Left forelimb (tissue), 1 donor: Measurements from ENCODE around the gene PCGF3.
"Not testable (repeated sequence)": the region's sequence is repeated elsewhere in the genome, so short reads cannot be mapped to it uniquely, and the experiment has no call there.

Experiments
- DNase-seq: peaks from one replicate; pipeline ENCODE4 v3.0.0-alpha.2; 2018; ENCODE audit warnings: low spot score

The PCGF3 gene

DNA sequence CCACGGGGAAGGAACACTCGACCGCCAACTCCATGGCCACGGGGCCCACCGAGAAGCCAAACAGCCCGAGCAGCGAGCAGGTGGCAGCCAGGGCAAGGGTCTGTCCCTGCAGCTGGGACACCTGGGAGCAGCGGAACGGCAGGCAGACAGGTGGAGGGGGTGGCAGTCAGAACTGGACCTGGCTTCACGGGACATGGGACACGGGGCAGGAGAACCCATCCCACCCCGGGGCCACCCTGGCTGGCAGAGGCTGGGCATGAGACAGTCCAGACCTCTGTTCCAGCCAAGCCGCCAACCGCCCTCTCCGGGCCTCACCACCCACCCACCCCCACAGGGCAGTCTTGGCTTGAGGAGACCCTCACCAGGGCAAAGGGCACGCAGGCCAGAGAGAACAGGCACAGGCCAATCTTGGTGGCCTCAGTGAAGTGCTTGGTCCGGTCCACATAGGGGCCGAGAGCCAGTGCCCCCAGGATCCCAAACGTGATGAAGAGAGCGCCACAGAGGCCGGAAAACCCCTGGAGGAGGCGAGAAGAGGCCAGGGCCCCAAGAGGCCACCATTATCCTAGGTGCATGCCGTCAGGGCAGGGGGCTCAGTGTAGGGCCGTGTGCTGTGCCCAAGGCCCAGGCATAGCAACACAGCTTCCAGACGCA, 22.3 kb upstream of the PCGF3 start:
- peak; percentile 65 for DNase-seq

DNA sequence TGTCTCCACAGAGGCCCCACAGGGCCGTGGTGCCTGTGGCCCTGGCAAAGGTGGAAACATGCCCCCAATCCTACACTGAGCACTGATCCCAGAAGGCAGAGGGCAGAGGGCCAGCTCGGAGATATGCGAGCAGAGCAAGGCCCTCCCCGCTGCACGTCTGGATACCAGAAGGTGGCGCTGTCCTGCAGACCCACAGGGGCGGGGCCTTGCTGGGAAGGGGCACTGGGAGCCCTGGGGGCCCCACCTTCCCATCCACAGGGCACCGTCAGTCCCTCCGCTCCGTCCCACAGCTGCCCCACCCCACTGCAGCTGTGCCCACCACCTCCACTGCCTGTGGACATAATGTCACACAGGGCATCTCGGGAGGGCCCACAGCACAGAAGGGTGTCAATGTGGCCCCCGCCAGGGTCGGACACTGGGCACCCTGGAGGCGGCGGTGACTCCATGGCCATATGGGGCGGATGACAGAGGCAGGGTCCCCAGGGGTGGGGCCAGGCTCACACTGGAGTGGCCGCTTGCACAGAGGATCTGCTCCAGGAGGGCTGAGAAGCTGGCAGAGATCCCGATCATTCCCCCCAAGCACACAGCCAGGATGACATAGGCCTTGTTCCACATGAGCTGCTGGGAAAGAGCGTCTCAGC, 21.5 kb upstream of the PCGF3 start:
- peak; percentile 72 for DNase-seq

DNA sequence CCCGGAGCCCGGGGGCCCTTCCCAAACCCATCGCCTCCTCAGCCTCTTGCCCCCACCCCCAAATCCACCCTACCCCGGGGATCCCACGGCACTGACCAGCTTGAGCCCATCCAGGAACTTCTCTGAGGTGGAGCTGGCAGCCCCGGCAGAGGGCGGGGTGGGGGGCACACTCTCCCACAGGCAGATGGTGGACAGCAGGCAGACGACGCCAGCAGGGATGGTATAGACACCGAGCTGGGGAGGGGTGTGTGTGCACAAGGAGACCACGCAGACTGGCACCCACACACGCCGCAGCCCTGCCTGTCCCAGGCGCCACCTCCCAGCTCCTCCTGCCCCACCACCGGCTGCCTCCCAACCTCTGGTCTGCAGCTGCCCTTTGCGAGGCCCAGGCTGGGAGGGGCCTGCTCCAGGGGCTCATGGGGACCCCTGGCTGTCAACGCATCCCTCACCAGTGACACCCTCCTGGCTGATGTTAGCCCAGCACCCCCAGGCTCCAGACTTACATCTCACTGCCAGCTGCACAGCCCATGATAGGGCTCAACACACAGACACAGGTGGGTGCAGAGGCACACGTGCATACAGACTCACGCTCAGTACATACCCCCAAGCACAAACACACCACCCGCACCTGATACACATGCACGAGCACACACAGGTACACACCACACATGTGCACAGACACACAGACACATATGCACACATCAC, 20.9 kb upstream of the PCGF3 start:
- peak; percentile 62 for DNase-seq

DNA sequence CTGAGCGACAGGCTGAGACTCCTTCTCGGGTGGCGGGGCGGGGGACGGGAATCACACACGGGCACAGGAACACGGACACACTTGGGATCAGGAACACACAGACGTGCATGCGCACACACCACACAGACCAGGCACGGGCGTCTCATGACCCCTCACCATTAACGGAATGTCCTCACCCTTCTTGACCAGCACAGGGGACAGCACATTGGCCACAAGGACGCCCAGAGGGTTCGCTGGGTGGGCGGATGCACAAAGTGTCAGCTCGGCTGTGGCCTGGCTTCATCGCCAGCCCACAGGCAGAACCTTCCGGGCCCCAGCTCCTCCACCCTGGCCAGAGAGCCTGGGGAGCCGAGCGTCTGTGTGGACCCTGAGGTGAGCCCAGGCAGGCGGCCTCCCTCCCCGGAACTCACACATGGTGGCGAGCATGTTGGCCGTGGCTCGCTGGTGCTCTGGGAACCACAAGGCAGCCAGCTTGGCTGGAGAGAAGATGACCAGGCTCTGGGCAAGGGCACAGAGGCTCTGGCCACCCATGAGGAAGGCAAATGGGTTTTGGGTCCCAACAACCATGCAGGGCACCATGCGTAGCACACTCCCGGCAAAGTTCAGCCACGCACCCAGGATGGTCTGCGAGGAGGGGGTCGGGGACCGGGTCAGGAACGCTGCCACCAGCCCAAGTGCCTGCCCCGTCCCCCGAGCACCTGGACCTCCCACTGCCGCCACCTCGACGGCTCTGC, 19.8 kb upstream of the PCGF3 start:
- DNase-seq: peak; percentile 63

DNA sequence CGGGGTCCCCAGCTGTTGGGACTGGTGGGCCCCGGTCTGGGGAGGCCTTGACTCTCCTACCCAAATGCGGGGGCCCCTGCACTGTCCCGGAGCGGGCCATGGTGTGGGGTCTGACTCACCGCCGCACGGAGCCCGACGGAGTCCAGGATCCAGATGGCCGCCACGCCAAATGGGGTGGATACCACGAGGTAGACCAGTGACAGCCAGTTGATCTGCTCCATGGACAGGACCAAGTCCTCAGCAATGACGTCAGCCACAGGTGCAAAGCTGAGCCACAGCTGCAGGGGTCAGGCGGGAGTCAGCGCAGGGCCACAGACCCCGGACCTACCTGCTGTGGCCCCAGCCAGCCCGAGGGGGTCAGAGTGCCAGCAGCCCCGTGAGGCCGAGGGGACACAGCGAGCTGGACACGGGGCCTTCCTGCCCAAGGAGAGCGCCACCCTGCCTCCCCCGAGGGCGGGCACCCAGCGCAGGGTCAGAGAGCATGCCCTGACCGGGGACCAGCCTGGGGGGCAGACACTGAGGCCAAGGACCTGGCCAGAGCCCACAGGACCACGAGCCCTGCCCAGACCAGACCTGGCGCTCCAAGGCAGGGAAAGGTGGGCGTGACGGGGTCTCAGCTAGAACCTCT, 19.1 kb upstream of the PCGF3 start:
- peak; percentile 60 for DNase-seq

DNA sequence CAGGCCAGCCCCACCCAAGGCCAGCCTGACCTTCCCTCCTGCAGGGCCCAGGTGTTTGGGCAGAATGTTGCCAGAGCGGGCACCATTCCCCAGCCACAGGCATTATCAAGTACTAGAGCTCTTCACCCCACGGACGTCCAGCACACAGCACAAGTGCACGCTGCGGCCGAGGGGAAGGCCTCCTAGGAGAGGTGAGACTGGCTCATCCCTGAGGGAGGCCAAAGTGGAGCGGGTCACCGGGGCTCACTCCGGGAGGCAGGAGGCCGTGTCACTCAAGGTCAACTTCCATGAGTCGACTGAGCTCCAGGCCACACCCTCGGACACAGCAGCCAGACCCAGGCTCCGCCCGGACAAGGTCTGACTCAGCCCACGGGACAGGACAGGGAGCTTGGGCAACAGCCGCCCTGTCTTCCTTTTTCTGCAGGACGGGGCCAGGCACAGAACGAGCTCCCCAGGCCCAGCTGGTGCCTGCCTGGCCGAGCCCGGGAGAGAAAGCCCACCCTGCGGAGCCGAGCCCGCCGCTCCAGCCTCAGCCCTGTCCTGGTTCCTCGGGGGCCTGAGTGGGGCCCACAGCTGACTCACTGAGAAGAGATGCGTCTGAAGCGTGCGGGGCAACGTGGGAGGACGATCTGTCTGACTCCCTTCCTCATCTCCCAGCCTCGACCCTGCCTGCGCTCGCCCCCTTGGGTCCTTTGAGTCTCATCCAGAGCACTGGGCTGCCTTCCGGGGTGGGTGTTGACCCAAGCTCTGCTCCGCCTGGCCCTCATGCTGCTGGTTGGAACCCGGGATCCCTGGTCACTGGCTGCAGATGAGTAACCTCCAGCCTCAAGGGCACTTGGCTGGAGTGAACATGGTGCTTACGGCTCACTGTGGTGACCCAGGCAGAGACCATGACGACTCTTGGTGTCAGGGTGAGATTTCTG, 18.3 kb upstream of the PCGF3 start:
- peak; percentile 66 for DNase-seq

DNA sequence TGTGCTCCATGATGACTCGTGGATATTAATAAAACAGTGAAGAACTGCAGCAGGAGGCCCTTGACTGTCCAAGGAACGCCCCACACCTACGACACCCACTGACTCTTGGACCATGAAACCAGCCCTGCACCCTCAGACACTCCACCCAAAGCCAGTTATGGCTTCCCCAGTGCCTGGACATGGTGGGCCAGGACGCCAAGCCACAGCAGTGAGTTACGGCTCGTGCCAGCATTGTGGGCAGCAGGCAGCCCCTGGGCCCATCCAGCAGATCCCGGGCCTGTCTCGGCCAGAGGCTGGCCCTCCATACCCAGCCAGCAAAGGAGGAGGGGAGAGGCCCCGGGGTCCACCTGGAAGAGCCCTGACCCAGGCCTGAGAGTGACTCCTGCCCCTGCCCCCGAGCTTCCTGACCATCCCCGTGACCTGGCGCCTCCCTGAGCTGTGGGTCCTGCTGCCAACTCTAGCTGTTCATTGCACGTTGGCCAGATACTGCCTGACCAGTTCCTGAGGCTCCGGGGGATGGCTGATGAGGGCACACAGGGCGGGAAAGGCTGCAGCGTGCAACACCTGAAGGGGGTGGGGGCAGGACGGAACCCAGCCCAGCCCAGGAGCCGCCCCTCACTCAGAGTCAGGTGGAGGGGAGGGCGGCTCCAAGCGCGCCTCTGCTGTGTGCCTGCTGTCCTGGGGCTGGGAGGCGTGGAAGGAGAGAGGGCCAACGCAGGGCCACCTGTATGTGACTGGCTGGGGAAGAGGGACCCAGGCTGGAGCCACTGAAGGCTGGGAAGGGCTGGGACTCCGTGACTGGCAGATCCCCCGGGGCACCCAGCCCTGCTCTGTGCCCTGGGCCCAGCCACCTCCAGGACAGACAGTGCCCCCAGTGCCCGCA, 17.4 kb upstream of the PCGF3 start:
- DNase-seq: peak; percentile 62

DNA sequence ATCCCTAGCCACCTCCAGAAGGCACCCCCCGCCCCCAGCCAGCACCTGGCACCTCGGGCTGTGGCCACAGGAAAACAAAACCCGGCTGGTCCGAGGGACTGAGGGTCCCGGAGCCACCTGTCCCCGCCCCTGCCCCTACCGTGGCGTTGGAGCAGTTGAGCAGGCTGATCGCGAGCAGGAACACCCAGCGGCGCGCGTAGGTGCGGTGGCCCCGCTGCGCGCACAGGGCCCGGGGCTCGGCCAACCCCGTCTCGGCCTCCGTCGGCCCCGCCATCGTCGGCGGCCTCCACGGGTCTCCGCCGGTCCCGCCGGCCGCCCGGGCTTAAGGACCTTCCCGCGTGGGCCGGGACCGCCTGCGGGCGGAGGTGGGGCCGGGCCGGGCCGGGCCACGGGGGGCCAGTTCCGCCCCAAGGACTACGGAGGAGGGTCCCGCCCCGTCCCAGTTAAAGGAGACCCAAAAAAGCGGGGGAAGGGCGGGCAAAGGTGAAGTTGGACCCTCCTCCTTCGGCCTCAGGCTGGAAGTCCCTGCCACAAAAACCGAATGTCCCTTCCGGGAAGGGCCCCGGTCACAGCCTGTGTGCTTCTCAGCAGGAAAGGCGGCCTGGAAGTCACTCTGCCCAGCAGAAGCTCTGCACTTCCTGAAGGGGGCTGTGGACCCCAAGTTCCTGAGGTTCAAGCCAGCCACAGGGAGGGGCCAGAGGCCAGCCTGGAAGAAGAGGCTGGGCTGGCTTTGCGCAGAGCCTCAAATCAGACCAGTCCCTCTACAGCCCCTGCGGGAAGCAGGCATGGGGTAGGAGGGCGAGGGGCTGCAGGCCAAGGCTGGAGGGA, 16.6 kb upstream of the PCGF3 start, which contains the start of gene SLC49A3:
TSS of gene SLC49A3 (minus strand) at position 298 of the 828 bp plus-strand sequence. CDS start at position 274, 24 bp downstream.
- peak; percentile 73 for DNase-seq

DNA sequence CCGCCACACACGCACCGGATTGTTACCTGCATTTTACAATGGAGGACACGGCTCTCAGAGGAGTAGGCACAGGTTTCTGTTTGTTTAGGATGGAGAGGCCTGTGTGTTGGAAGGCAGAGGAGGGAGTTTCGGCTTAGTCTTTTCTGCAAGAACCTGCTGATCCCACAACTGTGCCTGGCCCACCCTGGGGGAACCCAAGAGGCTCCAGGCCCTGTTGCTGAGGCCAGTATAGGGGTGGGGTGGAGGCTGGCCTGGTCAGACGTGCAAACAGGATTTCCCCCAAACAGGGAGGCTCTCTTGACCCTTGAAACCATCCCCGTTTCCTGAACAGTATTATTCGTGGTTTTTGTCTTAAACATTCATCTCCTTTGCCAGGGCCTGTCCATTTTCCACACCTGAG, 15.9 kb upstream of the PCGF3 start:
- no peak for DNase-seq

DNA sequence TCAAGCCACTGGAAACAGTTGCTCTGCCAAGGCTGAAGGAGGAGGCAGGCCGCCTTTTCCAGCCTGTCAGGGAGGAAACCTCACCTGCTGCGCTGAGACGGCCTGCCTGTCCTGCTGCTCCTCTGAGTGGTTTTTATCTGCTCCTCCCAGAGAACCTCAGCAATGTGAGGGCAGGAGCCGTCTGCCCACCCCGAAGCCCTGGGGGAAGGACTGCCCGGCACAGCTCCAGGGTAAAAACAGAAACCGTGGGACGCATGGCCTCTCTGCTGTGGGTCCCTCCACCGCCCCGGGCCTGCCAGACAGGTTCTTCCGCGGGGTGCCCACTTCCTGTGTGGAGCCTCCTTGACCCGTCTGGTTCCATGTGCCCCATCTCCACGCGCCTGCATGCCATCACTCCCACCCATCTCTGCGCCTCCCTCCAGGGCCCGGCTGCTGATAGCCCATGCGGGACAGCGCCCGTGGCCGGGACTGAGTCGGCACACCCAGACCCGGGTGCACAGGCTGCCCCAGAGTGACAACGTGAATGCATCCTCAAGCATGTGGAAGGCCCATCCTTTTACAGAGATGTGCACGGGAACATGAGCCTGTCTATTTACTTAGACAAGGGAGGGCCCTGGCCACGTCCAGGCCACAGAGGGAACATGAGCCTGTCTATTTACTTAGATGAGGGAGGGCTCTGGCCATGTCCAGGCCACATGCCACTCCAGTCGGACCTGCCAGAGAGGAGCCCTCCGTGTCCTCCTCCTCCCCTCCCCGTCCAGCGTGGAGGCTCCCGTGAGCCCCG, 12.7 kb upstream of the PCGF3 start:
- no peak for DNase-seq

DNA sequence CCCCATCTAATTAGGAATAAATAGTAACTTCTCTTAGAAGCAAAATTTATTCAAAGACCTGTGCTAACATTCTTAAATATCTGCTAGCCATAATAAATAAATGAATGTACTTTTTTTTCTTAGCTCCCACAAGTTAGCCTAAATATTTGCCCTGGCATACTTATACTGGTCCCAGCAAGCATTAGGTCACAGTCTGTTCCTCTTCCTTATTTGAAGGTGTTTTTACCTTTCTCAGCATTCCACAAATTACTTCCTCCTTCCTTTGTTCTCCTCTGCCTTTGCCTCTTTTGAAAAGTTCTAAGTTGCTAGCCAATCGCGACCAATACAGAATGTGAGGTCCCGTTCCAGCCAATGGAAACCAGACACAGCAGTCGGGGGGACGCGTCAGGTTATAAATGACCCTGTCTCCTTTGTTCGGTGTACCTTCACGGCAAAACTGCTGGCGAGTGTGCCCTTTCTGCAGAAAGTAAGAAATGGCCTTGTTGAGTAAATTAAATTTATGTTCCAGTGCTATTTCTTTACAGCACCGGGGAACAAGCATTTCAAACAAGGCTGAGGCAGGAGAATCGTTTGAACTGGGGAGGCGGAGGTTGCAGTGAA, 11.2 kb upstream of the PCGF3 start:
- DNase-seq: not testable (repeated sequence)

DNA sequence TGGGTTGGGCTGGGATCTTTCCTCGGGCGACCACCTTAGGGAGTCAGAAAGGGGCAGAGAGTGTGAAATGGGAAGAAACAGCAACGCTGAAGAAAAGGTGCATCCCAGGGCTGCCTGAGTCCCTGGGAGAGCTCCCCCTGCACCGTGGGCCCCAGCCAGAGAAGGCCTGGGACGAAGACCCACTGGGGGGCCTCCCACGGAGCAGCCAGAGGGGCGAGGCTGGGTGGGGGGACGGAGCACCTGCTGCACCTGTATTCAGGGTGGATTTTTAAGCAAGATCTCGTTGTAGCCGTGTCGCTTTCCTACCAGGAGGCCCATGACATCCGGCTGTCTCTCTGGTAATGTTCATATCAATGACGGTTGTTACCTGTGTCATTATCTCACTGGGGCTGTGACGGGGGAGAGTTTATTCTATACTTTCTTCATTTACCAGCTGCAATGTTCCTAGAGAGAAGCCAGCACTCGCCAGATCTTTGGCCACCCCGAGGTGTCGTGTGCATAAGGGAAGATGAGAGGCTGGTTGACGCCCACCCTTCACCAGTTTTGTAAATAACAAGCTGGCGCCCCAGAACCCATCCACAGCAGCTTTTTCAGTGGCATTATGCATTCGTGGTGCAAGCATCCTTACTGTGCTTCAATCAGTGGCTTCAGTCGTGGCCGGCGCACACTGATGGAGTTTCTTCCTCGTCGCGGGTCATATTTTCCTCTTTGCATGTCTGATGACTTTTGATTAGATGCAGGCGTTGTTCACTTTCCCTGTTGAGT, 5.6 kb upstream of the PCGF3 start:
- no peak for DNase-seq

DNA sequence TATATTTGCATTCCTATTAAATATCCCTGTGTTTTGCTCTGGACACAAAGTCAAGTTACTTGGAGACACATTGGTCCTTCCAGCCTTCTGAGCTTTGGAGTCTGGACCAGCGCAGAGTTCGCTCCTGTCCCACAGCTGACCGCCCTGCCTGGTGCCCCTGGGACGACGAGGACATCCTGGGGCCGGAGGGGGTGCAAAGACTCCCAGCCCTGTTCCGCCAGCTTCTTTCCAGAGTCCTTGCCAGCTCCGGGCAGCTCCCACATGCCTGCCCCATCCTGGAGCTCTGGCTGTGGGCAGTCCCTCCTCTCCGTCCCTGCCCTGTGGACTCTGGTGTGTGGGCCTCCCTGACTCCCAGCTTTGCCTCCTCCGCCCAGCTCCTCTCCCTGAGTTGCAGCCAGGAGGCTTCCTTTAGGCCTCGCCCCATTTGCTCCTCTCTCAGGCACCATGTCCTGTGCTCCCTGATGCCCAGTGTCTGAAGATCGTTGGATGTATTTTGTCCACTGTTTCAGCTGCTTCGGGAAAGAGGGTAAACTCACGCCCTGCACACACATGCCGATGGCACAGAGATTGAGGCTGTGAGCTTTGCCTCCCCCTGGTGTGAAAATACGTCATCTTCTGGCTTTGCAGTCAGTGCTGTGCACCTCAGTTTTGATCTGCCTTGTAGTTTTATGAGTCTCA, 4.9 kb upstream of the PCGF3 start:
- DNase-seq: no peak

DNA sequence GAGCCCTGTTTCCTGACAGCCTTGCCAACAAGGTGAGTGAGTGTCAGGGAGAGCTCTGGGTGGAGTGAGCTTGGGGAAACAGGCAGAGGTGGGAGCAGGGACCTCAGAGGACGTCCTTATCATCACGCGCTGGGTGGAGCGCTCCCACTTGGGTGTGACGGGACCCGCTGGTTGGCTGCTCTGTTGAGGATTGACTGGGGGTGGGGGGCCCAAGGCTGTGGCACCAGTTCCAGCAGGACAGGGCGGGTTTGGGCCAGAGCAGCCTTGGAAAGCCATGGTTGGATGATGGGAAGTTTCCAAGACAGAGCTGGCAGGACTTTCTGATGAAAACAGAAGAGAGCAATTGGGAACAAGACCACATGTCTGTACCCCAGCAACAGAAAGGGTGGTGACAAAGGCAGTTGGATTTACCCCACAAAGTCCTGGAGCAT, 3.0 kb upstream of the PCGF3 start:
- DNase-seq: no peak

DNA sequence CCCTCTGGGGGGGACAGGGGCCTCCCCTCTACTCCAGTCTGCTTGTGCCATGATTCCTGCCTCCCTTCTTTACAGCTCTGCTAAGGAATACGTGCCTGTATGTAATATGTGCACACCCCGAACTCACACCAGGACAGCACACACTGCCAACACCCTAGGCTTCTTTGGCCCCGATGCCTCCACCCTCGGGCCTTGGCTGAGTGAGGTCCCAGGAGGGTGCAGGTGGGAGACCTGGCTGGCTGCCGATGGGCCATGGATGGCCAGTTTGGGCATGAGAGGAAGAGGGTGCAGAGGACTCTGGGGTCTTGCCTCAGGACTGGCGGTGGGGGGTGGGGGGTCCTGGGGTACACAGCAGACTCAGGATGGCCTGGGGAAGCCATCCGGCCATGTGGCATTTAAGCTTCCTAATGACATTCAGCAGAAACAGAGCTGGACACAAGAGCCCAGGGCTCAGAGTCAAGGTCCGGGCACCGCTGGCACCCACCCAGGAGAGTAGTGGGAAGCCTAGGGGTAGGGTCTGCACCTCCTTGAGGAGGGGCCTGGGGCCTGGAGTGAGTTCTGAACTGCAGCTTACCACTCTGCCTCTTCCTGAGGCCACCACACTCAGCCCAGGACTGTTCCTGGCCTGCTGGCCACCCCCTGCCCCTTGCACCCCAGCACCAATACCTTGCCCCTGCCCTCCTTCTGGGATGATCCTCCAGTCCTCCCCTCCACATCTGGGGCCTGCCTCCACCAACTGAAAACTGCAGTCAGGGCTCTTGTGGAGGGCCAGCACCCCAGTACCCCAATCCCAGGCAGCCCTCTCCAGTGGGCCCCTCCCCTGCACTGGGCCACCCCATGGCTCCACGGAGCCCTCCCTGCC, 2.1 kb upstream of the PCGF3 start:
- DNase-seq: no peak
